KOPT-K1 (cell line): ENCODE results near the gene NBEAL1.
"Not testable (repeated sequence)": the region's sequence is repeated elsewhere in the genome, so short reads cannot be mapped to it uniquely, and the experiment has no call there.

ENCODE experiments used
- H3K27ac ChIP-seq: fragments of 200-600 bp; sonication (generic); 2 replicates; pipeline ENCODE4 v1.5.1; 2016; ENCODE audit warnings: antibody characterized with exemption, mild to moderate bottlenecking, low read depth, low read length; ENCODE audit not compliant: poor library complexity, severe bottlenecking
- H3K36me3 ChIP-seq: fragments of 200-600 bp; sonication (generic); 2 replicates; pipeline ENCODE4 v1.5.1; 2017; ENCODE audit warnings: antibody characterized with exemption, mild to moderate bottlenecking, low read length, moderate library complexity; ENCODE audit not compliant: insufficient read depth
- H3K9me3 ChIP-seq: fragments of 200-600 bp; sonication (generic); 2 replicates; pipeline ENCODE4 v1.5.1; 2017; ENCODE audit warnings: antibody characterized with exemption, low read length, mild to moderate bottlenecking; ENCODE audit not compliant: insufficient read depth, poor library complexity, severe bottlenecking

The NBEAL1 gene

DNA sequence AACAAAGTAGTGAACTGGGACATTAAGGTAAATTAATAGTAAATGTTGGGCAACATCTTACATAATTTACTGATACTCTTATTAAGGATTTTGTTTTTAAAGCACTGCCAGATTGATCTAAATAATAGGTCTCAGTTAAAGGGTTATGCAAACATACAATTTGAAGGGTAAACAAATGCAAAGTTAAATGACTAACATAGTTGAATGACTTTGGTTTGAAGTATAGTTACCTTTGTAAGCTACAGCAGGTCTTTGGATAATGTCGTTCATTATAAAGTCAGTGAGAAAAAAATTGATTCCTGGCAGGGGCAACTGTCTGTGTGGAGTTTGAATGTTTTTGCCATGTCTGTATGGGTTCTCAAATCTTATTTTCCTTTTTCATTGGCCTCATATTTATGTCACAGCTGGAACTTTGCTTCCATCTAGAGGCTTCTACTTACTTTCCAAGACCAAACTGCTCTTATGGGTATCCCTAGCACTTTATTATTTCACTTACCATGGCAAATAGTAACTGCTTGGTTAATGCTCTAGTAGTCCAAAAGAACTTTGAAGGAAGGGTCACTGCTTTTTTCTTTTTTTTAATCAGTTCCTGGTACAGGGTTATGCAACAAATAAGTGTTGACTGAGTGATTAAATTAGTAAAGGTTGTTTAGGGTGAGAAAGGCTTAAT, 107.8 kb downstream of the NBEAL1 start:
- H3K27ac ChIP-seq, result no peak overlapping the region
- no peaks in the 10 kb centered on the region for H3K36me3 ChIP-seq
- H3K9me3 ChIP-seq, result no peaks in the 10 kb centered on the region

DNA sequence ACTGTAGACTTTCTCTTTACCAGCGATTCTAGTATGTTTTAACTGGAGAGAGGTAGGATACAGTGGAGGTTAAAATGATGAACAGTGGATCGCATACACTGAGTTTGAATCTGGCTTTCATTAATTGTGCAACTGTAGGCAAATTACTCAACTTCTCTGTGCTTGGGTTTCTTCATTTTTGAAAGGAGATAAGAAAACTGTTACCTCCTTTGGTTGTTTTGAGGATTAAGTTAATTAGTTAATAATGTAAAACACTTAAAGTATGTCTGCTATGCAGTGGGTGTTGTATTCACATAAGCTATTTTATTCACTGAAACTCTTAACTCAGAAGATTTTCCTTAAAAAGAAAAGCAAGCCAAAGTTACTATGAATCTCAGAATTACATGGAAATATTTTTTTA, 112.3 kb downstream of the NBEAL1 start:
- H3K9me3 ChIP-seq, result no peaks in the 10 kb centered on the region
- no peak overlapping the region for H3K27ac ChIP-seq
- H3K36me3 ChIP-seq, result no peaks in the 10 kb centered on the region

DNA sequence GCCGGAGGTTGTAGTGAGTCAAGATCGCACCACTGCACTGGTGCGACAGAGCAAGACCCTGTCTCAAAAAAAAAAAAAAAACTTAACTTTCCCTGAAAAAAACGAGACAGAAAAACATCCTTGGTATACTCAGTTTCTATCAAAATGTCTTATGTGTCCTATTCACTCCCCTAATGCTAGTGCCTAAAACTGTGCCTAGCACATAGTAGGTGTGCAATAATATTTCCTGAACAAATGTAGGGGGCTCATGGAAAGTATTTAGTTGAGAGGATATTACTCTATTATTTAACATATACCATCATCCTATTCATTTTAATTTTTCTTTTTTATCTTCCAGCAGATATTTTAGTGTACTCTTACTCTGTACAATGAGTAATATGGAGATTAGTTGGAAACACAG, 120.4 kb downstream of the NBEAL1 start:
- no peaks in the 10 kb centered on the region for H3K36me3 ChIP-seq
- no peaks in the 10 kb centered on the region for H3K9me3 ChIP-seq
- H3K27ac ChIP-seq, result no peak overlapping the region

DNA sequence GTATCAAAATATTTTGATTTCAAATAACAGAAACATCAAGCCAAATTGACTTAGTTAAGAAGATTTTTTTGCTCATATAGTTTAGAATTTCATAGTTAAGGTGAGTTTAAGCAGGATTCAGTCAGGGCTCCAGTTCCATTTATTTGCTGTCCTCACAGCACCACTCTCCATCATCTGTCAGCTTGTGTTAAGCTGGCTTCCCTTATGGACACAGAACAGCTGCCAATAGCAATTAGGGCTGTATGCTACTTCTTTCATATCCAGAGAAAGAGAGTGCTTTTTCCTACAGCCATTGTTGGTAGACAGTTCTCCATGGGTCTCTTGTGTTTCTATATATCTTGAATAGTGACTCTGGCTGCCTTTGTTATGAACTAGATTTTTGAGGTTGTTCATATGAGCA, 128.7 kb downstream of the NBEAL1 start:
- Histone ChIP-seq H3K36me3 (no peaks in the 10 kb centered on the region), H3K9me3 (no peaks in the 10 kb centered on the region), H3K27ac (no peak overlapping the region)

DNA sequence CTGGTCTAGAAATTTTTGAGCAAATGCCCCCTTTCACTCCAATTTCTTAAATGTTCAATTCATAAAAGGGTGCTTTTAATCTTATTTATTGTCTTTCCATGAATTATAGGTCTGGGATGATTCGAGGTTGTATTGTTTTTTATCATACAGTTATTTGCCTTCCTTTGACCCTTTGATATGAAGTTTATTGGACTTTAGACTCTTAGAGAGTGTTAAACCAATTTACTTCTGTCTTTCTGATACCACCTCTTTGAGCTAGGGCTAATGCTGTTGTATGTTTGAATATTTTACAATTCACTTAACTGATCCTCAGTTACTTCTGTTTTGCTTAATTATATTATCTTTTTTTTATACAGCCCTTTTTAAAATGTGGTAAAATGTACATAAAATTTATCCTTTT, 134.5 kb downstream of the NBEAL1 start:
- no peak overlapping the region for H3K27ac ChIP-seq
- H3K36me3 ChIP-seq, result no peaks in the 10 kb centered on the region
- no peaks in the 10 kb centered on the region for H3K9me3 ChIP-seq

DNA sequence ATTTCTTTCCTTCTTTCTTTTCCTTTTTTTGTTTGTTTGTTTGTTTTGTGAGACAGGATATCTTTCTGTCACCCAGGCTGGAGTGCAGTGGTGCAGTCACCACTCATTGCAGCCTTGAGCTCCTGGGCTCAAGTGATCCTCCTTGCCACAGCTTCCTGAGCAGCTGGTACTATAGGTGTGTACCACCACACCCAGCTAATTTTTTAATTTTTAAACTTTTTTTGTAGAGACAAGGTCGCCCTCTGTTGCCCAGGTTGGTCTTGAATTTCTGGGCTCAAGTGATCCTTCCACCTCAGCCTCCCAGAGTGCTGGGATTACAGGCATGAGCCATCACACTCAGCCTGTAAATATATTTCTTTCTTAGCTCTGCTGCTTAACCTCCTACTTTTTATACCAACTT, 140.7 kb downstream of the NBEAL1 start:
- Histone ChIP-seq H3K36me3 (no peaks in the 10 kb centered on the region), H3K27ac (no peak overlapping the region), H3K9me3 (no peaks in the 10 kb centered on the region)

DNA sequence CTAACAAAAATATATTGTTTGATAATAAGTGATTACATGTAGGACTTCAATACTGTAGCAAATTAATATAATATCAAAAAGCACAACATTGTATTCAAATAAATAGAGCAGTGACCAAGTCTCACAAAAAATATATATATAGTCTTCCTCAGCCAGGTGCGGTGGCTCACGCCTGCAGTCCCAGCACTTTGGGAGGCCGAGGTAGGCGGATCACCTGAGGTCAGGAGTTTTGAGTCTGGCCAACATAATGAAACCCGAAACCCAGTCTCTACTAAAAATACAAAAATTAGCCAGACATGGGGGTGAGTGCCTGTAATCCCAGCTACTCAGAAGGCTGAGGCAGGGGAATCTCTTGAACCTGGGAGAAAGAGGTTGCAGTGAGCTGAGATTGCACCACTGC, 148.0 kb downstream of the NBEAL1 start:
- not testable (repeated sequence) for H3K36me3 ChIP-seq, H3K27ac ChIP-seq, H3K9me3 ChIP-seq

DNA sequence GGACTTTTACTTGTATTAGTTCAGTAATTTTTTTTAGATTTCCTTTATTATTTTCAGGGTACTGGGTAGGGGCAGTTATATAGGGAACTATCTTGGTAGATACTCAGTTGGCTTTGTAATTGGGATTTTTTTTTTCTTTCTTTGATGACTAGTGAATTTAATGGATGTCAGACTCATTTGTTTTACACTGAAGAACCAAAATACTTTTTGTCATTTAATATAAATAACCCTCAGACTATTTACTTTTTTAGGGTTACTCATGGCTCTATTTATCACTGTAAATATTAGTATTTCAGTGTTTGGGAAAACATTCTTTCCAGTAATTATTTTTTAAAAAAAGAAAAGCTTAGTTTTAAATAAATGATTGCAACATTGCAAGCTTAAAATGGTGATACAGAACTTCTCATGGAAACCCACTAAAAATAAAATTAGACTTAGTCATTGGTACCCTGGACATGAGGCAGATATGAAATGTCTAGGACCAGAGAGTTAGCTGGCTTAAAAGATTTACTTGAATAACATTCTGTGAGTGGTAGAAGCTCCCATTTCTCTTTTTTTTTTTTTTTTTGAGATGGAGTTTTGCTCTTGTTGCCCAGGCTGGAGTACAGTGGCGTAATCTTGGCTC, 149.7 kb downstream of the NBEAL1 start:
- Histone ChIP-seq H3K27ac (no peak overlapping the region), H3K36me3 (no peaks in the 10 kb centered on the region), H3K9me3 (no peaks in the 10 kb centered on the region)

DNA sequence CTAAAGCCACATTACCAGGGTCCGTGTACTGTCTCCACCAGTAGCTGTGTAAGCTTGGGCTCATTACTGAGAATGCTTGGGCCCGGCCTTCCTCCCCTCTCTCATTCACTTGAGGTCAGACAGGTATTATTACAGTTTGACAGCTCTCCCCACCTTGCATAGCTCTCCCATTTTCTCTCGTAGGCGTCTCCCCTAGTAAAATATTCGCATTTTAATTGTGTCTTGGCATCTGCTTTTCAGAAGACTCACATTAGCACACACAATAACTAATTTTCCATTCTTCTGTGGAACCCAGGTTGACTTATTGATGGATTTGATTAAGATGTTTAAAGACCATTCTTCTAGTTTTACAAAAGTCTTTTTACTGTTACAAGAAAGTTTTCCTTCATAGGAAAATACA, 153.1 kb downstream of the NBEAL1 start:
- Histone ChIP-seq H3K9me3 (no peaks in the 10 kb centered on the region), H3K27ac (no peak overlapping the region), H3K36me3 (no peaks in the 10 kb centered on the region)

DNA sequence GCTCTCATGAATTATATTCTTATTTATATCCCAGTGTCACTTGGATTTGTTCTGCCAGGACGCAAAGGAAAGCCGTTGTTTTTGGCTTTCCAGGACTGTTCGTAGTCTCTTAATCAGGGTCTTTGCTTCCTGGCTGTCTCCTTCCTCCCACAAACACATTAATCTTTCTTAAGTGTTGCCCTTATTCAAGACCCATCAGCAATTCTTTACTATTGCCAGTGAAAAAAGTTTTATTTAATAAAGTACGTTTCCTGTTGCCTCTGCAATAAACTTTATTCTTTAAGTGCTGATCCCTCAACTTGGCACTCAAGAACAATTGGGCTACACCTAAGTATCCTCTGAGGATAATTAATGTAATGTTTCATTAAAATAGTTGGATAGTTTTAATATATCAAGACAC, 155.8 kb downstream of the NBEAL1 start:
- no peaks in the 10 kb centered on the region for H3K9me3 ChIP-seq
- no peaks in the 10 kb centered on the region for H3K36me3 ChIP-seq
- H3K27ac ChIP-seq, result no peak overlapping the region

DNA sequence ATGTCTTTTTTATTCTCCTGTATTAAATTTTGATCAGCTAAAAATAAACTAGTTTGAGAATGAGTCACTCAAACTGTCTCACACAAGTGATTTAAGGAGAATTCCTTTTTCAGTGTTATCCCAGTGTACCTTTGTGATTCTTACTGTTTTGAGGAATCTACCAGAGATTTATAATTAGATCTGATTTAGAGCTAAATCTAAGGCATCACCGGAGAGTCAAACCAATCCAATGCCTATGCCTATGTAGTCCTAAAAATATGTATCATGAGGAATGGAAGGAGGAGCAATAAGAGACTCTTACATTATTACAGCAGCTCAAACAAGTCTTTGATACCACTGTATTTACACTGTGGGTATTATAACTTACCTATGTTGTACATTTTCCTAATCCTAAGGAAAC, 160.7 kb downstream of the NBEAL1 start:
- Histone ChIP-seq H3K36me3 (no peaks in the 10 kb centered on the region), H3K9me3 (no peaks in the 10 kb centered on the region), H3K27ac (no peak overlapping the region)

DNA sequence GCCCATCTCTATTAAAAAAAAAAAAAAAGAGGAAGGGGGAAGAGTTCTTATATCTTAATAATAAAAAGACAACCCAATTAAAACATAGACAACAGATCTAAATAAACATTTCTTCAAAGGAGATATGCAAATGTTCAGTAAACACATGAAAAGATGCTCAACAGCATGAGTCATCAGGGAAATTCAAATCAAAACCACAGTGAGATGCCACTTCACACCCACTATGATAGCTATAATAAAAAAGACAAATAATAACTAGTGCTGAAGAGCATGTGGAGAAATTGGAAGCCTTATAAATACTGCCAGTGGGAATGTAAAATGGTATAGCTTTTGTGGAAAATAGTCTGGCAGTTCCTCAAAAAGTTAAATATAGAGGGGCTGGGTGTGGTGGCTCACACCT, 162.7 kb downstream of the NBEAL1 start:
- no peaks in the 10 kb centered on the region for H3K9me3 ChIP-seq
- H3K36me3 ChIP-seq, result no peaks in the 10 kb centered on the region
- H3K27ac ChIP-seq, result no peak overlapping the region

DNA sequence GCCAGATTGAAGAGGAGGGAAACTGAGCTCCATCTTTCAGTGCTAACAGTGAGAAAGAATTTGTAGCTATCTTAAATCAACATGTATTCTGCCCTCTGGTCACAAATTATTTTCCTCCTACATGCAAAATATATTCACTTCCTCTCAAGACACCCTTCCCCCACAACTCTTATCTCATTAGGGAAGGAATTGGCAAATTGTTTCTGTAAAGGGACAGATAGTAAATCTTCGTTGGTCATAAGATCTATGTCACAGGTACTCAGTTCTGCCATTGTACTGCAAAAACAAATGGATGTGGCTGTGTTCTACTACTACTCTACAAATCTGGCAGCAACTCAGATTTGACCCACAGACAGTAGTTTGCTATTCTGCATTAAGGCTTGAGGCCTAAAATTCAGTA, 171.2 kb downstream of the NBEAL1 start:
- Histone ChIP-seq H3K9me3 (no peaks in the 10 kb centered on the region), H3K27ac (no peak overlapping the region), H3K36me3 (0 out of 2 replicates have a peak, but pooled peaks cover 3% of the 10 kb centered on the region)

DNA sequence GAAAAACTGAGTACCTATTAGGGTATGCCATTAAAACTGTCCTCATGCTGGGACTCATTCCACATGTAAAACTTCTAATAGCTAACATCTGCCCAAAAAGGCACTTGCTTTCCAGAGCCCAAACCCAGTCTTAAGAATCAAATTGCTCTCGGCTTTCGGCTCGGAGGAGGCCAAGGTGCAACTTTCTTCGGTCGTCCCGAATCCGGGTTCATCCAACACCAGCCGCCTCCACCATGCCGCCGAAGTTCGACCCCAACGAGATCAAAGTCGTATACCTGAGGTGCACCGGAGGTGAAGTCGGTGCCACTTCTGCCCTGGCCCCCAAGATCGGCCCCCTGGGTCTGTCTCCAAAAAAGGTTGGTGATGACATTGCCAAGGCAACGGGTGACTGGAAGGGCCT, 175.9 kb downstream of the NBEAL1 start:
- not testable (repeated sequence) for H3K36me3 ChIP-seq, H3K27ac ChIP-seq, H3K9me3 ChIP-seq

DNA sequence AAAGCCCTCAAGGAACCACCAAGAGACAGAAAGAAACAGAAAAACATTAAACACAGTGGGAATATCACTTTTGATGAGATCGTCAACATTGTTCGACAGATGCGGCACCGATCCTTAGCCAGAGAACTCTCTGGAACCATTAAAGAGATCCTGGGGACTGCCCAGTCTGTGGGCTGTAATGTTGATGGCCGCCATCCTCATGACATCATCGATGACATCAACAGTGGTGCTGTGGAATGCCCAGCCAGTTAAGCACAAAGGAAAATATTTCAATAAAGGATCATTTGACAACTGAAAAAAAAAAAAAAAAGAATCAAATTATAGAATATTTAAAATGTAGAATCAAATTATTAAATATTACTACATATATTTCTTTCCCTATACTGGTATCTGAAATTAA, 176.4 kb downstream of the NBEAL1 start:
- not testable (repeated sequence) for H3K9me3 ChIP-seq, H3K27ac ChIP-seq, H3K36me3 ChIP-seq

DNA sequence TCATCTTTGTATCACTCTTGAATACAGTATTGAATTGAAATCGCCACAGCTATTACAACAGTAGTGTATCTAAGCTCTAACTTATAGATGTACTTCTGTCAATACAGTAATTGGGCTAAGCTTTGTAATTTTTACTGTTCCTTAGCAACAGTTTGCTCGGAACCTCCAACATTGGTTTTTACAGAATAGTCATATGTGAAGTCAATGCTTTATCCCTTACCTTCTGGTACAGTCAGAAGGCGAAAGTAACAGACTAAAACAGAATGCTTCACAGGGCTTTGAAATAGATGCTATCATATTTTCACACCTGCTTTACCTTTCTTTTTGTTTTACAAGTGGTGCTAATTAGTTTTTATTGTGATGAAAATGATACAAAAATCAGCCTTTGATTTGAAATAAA, 177.3 kb downstream of the NBEAL1 start:
- Histone ChIP-seq H3K36me3 (0 out of 2 replicates have a peak, but pooled peaks cover 3% of the 10 kb centered on the region), H3K27ac (no peak overlapping the region), H3K9me3 (no peaks in the 10 kb centered on the region)
